A549 (cell line): Measurements from ENCODE around the gene ACTR5. TPM values are rescaled to one million over a fixed set of nuclear protein-coding genes. Genes with fewer than 3 reads are reported as not detected.

Experiments used
- ATAC-seq, 2 experiments: fragments of 200-7000 bp in 1 of 2; fragments of >200 bp in 1 of 2; cut with Nextera tagmentation in 1 of 2; cut with Tn5 transposase in 1 of 2; 3 replicates each; pipeline versions ENCODE4 v1.8.0 to v1.9.1; 2018 to 2020; ENCODE audit warnings: mild to moderate bottlenecking in 1 of 2, moderate library complexity in 1 of 2
- CTCF ChIA-PET: fragments of 300-600 bp; sonication (Branson Sonifier 250); formaldehyde crosslinking; extraction: SDS; loops from one replicate; lab custom pipeline; 2021; ENCODE audit warnings: antibody characterized with exemption, inconsistent platforms; lab: Yijun Ruan, JAX
- POLR2A ChIA-PET: fragments of 350-600 bp; formaldehyde crosslinking; extraction: SDS; loops from one replicate; lab custom pipeline; 2021; ENCODE audit warnings: antibody characterized with exemption, inconsistent platforms; lab: Yijun Ruan, JAX
- DNase-seq, 2 experiments: peaks; one replicate each; pipeline versions ENCODE4 v3.0.0 to v3.0.0-alpha.2; 2011 to 2016; ENCODE audit warnings: low read depth in 1 of 2, low spot score in 1 of 2
- FAIRE-seq: peaks from 2 replicates; lab custom pipeline; 2011; peaks lifted over from hg19 to GRCh38; lab: Jason Lieb, UNC
- H3K27ac ChIP-seq, 2 experiments: fragments of >200 bp; sonication (Bioruptor Twin); formaldehyde crosslinking; 3 replicates each; pipeline ENCODE4 v1.5.1; 2016 to 2017
- H3K4me1 ChIP-seq: fragments of >200 bp; sonication (Bioruptor Twin); formaldehyde crosslinking; 3 replicates; pipeline ENCODE4 v1.6.1; 2016
- H3K4me2 ChIP-seq: fragments of >200 bp; sonication (Bioruptor Twin); formaldehyde crosslinking; 3 replicates; pipeline ENCODE4 v1.6.1; 2016
- H3K4me3 ChIP-seq: fragments of >200 bp; sonication (Bioruptor Twin); formaldehyde crosslinking; 3 replicates; pipeline ENCODE4 v1.5.1; 2016
- H3K9me3 ChIP-seq: fragments of >200 bp; sonication (Bioruptor Twin); formaldehyde crosslinking; 3 replicates; pipeline ENCODE4 v1.6.1; 2016
- CEBPB ChIP-seq, 2 experiments: fragments of >200 bp in 1 of 2; sonication (Bioruptor Twin) in 1 of 2; formaldehyde crosslinking in 1 of 2; IDR thresholded peaks; 2 replicates each; pipeline ENCODE4 v1.6.1; 2012 to 2016
- CHD2 ChIP-seq: fragments of 150-350 bp; IDR thresholded peaks from 2 replicates; pipeline ENCODE4 v1.6.1; 2014; ENCODE audit warnings: low read length; ENCODE audit not compliant: partially characterized antibody
- EHF ChIP-seq: fragments of 250-450 bp; sonication (Bioruptor Pico); IDR thresholded peaks from 2 replicates; pipeline ENCODE4 v1.5.0; 2020; ENCODE audit warnings: mild to moderate bottlenecking
- ESRRA ChIP-seq: fragments of 150-350 bp; IDR thresholded peaks from 2 replicates; pipeline ENCODE4 v1.6.1; 2014; ENCODE audit warnings: mild to moderate bottlenecking, low read length, borderline replicate concordance
- FOSB ChIP-seq: fragments of 250-450 bp; sonication (Bioruptor Pico); IDR thresholded peaks from 2 replicates; pipeline ENCODE4 v1.5.0; 2020; ENCODE audit warnings: mild to moderate bottlenecking, moderate library complexity
- HES2 ChIP-seq: fragments of >200 bp; sonication (Bioruptor Twin); formaldehyde crosslinking; IDR thresholded peaks from 2 replicates; pipeline ENCODE4 v1.6.1; 2016
- HMGXB4 ChIP-seq: fragments of 250-450 bp; sonication (Bioruptor Pico); IDR thresholded peaks from 2 replicates; pipeline ENCODE4 v1.5.0; 2021; ENCODE audit warnings: mild to moderate bottlenecking, moderate library complexity, borderline replicate concordance
- HOXA7 ChIP-seq: fragments of 250-450 bp; sonication (Bioruptor Pico); IDR thresholded peaks from 2 replicates; pipeline ENCODE4 v1.5.0; 2020; ENCODE audit warnings: mild to moderate bottlenecking, moderate library complexity
- HOXB13 ChIP-seq: fragments of 250-450 bp; sonication (Bioruptor Pico); IDR thresholded peaks from 2 replicates; pipeline ENCODE4 v1.5.0; 2020; ENCODE audit warnings: low read depth, mild to moderate bottlenecking, moderate library complexity
- HOXB5 ChIP-seq: fragments of 250-450 bp; sonication (Bioruptor Pico); IDR thresholded peaks from 2 replicates; pipeline ENCODE4 v1.5.0; 2020; ENCODE audit warnings: mild to moderate bottlenecking, moderate library complexity
- JUN ChIP-seq, 2 experiments: fragments of >200 bp; sonication (Bioruptor Twin); formaldehyde crosslinking; IDR thresholded peaks; 2 replicates in 1 of 2; 3 replicates in 1 of 2; pipeline ENCODE4 v1.6.1; 2016 to 2017
- JUNB ChIP-seq: fragments of >200 bp; sonication (Bioruptor Twin); formaldehyde crosslinking; IDR thresholded peaks from 2 replicates; pipeline ENCODE4 v1.6.1; 2016
- NPAS2 ChIP-seq: fragments of 250-450 bp; sonication (Bioruptor Pico); IDR thresholded peaks from 2 replicates; pipeline ENCODE4 v1.8.0; 2022; ENCODE audit warnings: mild to moderate bottlenecking, moderate library complexity, borderline replicate concordance
- NR3C1 ChIP-seq: fragments of >200 bp; sonication (Bioruptor Twin); formaldehyde crosslinking; IDR thresholded peaks from 3 replicates; pipeline ENCODE4 v1.6.1; 2017
- POLR2A ChIP-seq: IDR thresholded peaks from 2 replicates; pipeline ENCODE4 v1.6.1; 2012; ENCODE audit warnings: mild to moderate bottlenecking, low read length
- POLR2AphosphoS2 ChIP-seq: conservative IDR thresholded peaks from 2 replicates; pipeline ENCODE4 v1.6.1; 2012; ENCODE audit warnings: low read length, improper control_type of control experiment, inconsistent platforms
- RARB ChIP-seq: fragments of 250-450 bp; sonication (Bioruptor Pico); IDR thresholded peaks from 2 replicates; pipeline ENCODE4 v1.8.0; 2021; ENCODE audit warnings: mild to moderate bottlenecking, moderate library complexity
- TFCP2L1 ChIP-seq: fragments of 250-450 bp; sonication (Bioruptor Pico); IDR thresholded peaks from 2 replicates; pipeline ENCODE4 v1.5.0; 2021; ENCODE audit warnings: mild to moderate bottlenecking
- USF2 ChIP-seq: fragments of 450-650 bp; IDR thresholded peaks from 2 replicates; pipeline ENCODE4 v1.6.1; 2014; ENCODE audit warnings: antibody characterized with exemption
- ZC3H11A ChIP-seq: fragments of 450-650 bp; IDR thresholded peaks from 2 replicates; pipeline ENCODE4 v1.6.1; 2014; ENCODE audit warnings: antibody characterized with exemption, mild to moderate bottlenecking
- WGBS: methylation state at CpG from one replicate; pipeline ENCODE4 v1.1.6; 2017; ENCODE audit errors: missing lambda C conversion rate; 5-methylcytosine and 5-hydroxymethylcytosine counted together
- polyA plus RNA-seq, 4 experiments: library from polyadenylated mRNA; depleted of rRNA in 3 of 4; stranded (reverse); fragments of >200 nt; fragmentation: RNase III in 1 of 4; extraction: RNeasy Plus Mini Kit Qiagen cat#74134 plus additional on column Dnase treatment in 1 of 4; gene quantifications; 2 replicates in 3 of 4; 3 replicates in 1 of 4; pipeline ENCODE4 v1.2.3, GENCODE V29; 2011 to 2017

Gene ACTR5
- polyA plus RNA-seq, 2 of the 4 experiments (the other 2 are of a cell fraction): 9.3 to 11.9 TPM

GRCh38 chr20:38809942-38810341 lies 61.7 kb downstream of the ACTR5 start:
- WGBS: 29% methylated on average over 6 of the region's 6 CpGs
- no peak for ATAC-seq
- FAIRE-seq: no peak
- no peak for TF ChIP-seq EHF (CRISPR knock-in tag)
- no peak for TF ChIP-seq USF2
- TF ChIP-seq TFCP2L1 (CRISPR knock-in tag): no peak
- CTCF ChIA-PET: interaction anchor here (1.8 kb wide), 1 partner anchor 19 kb away, joined by 10 read pairs; no protein-coding TSS in a partner anchor
- no peak overlapping the region for H3K4me3 ChIP-seq
- DNase-seq: no peak
- no peak overlapping the region for H3K4me2 ChIP-seq
- no peaks in the 10 kb centered on the region for H3K9me3 ChIP-seq
- no peak overlapping the region for H3K27ac ChIP-seq
- H3K4me1 ChIP-seq: no peaks in the 10 kb centered on the region
- POLR2A ChIA-PET: interaction anchor here (0.6 to 0.7 kb wide), 2 partner anchors 62 to 309 kb away, joined by 5 to 11 read pairs; no protein-coding TSS in a partner anchor

- no peak for TF ChIP-seq CEBPB (IDR thresholded peaks at IDR 0.05)
- no peak for TF ChIP-seq HES2
- no peak for TF ChIP-seq HOXB13 (CRISPR knock-in tag)
- TF ChIP-seq CHD2: no peak
- no peak for TF ChIP-seq JUN (IDR thresholded peaks at IDR 0.05)
- H3K9me3 ChIP-seq: no peaks in the 10 kb centered on the region
Measured at GRCh38 chr20:38810926-38811630, 62.8 kb downstream of the ACTR5 start.

GRCh38 chr20:38811769-38812168 lies 63.5 kb downstream of the ACTR5 start:
- no peak overlapping the region for H3K27ac ChIP-seq
- H3K9me3 ChIP-seq: no peaks in the 10 kb centered on the region
- H3K4me3 ChIP-seq: no peak overlapping the region
- CTCF ChIA-PET: no interaction called here
- FAIRE-seq (no peak), DNase-seq (no peak)
- H3K4me2 ChIP-seq: no peak overlapping the region
- 59% methylated on average over 4 of the region's 4 CpGs for WGBS
- no peak for TF ChIP-seq NPAS2
- TF ChIP-seq HOXB5 (CRISPR knock-in tag): no peak
- TF ChIP-seq FOSB: no peak
- TF ChIP-seq NR3C1: no peak
- no peak for TF ChIP-seq POLR2A
- TF ChIP-seq HMGXB4: no peak
- no peak for TF ChIP-seq ESRRA
- no peak for TF ChIP-seq USF2
- no peak for TF ChIP-seq RARB
- TF ChIP-seq ZC3H11A: no peak
- TF ChIP-seq HOXA7 (CRISPR knock-in tag): no peak
- TF ChIP-seq POLR2AphosphoS2: no peak
- no peak for TF ChIP-seq JUNB
- TF ChIP-seq, all 56 proteins: peak for 0
- H3K4me1 ChIP-seq: peaks cover 6% of the 10 kb centered on the region; the same call in 2 of the 3 replicates
- POLR2A ChIA-PET: no interaction called here
- ATAC-seq: no peak

More at GRCh38 chr20:38810926-38811630, 62.8 kb downstream of the ACTR5 start:
- no peak overlapping the region for H3K4me3 ChIP-seq
- ATAC-seq (no peak), DNase-seq (no peak), FAIRE-seq (no peak)
- H3K4me2 ChIP-seq: no peak overlapping the region
- POLR2A ChIA-PET: no interaction called here
- H3K4me1 ChIP-seq: peaks cover 6% of the 10 kb centered on the region; the same call in 2 of the 3 replicates
- H3K27ac ChIP-seq: no peak overlapping the region
- WGBS: 48% methylated on average over 4 of the region's 4 CpGs
- CTCF ChIA-PET: no interaction called here
